Measurements from ENCODE around the gene PACS2. TPM values are rescaled to one million over a fixed set of nuclear protein-coding genes. Genes with fewer than 3 reads are reported as not detected.

PACS2 gene
- total and polyA plus RNA-seq, 2 donors (not counting 3 experiments of a cell fraction or from before 2014, with no cell fraction given) = 52.7 to 86.3 TPM

GRCh38 chr14:105398044-105398725 lies 83.6 kb downstream of the PACS2 start, which contains the start of gene TEX22:
Gene TEX22, plus strand, starts transcription at chr14:105398538. Its CDS starts 803 bp downstream, at chr14:105399341.
- Histone ChIP-seq H3K9ac (replicated peaks; ENCODE audit: extremely low read depth, insufficient read depth, low read length) (peak within 1 kb of the TSS; percentile 67), H4K20me1 (replicated peaks; ENCODE audit: control insufficient read depth, extremely low read depth, insufficient read depth, low read length) (no peaks in the 10 kb centered on the region), H3K9me1 (replicated peaks; ENCODE audit: control insufficient read depth, extremely low read depth, insufficient read depth, low read length) (no peaks in the 10 kb centered on the region), H3K27me3 (ENCODE audit: control insufficient read depth in 2 of 2, insufficient read depth in 2 of 2, low read length in 2 of 2) (no peaks in the 10 kb centered on the region), H3K9me3 (replicated peaks; ENCODE audit: control insufficient read depth, insufficient read depth, low read length) (no peaks in the 10 kb centered on the region), H2AFZ (ENCODE audit: low read depth, low read length) (peak within 1 kb of the TSS; percentile 91), H3K79me2 (ENCODE audit: control insufficient read depth, insufficient read depth, low read length) (peaks cover 4% of the 10 kb centered on the region), H3K4me1 (ENCODE audit: control insufficient read depth, extremely low read depth, insufficient read depth, low read length) (peaks cover 21% of the 10 kb centered on the region), H3K4me3 (replicated peaks in 1 of 3; ENCODE audit: insufficient read depth in 1 of 3, low read depth in 1 of 3, low read length in 3 of 3) (peak within 1 kb of the TSS; percentile 51 to 67 (median 62)), H3K36me3 (ENCODE audit: control insufficient read depth in 2 of 2, extremely low read depth in 1 of 2, insufficient read depth in 2 of 2, low read length in 2 of 2) (no peaks in the 10 kb centered on the region), H3K27ac (ENCODE audit: insufficient read depth, low read depth, low read length) (peak within 1 kb of the TSS; percentile 60), H3K4me2 (ENCODE audit: insufficient read depth, low read length) (peak within 1 kb of the TSS; percentile 59)
- TSS peak; percentile 48 for BruUV-seq (replicated peaks)
- dilution Hi-C loops (cut with MboI; ENCODE audit: extremely low pct_ligation_motif_present, low sequenced_read_pairs) = no loop called here
- DNase-seq (ENCODE audit: low read depth, low spot score) (peak; percentile 79), FAIRE-seq (peak; percentile 81)
- POLR2A ChIA-PET = no interaction called here
- peak in 1 of 2 donors; percentile 37 for TF ChIP-seq CTCF (IDR thresholded peaks at IDR 0.05; ENCODE audit: extremely low read depth in 1 of 2, insufficient read depth in 1 of 2, low read depth in 1 of 2, low read length in 2 of 2)
- TF ChIP-seq GATA2 (IDR thresholded peaks at IDR 0.05; ENCODE audit: insufficient read depth, insufficient read length, low read depth, low read length) = no peak
- no peak for TF ChIP-seq EZH2 (IDR thresholded peaks at IDR 0.05; ENCODE audit: borderline replicate concordance, low read depth, low read length, severe bottlenecking)
- no peak for TF ChIP-seq MAX (IDR thresholded peaks at IDR 0.05; ENCODE audit: insufficient read depth, insufficient read length)
- no peak for TF ChIP-seq MYC (IDR thresholded peaks at IDR 0.05; ENCODE audit: low read depth, low read length)
- peak; percentile 89 for TF ChIP-seq POLR2A (IDR thresholded peaks at IDR 0.05; ENCODE audit: low read depth, low read length)
- TF ChIP-seq FOS (IDR thresholded peaks at IDR 0.05; ENCODE audit: borderline replicate concordance, insufficient read depth, low read length) = no peak
- TF ChIP-seq JUN (IDR thresholded peaks at IDR 0.05; ENCODE audit: borderline replicate concordance, insufficient read depth, insufficient read length, low read depth) = no peak
- peak; percentile 91 for TF ChIP-seq POLR2AphosphoS5 (IDR thresholded peaks at IDR 0.05; ENCODE audit: insufficient read depth, low read depth, low read length)
- intact Hi-C loops (cut with micrococcal nuclease) = loop anchor here (1.0 to 5.0 kb wide), 4 partner anchors 17 to 92 kb away; partner anchors contain the start of gene CRIP2
- CTCF ChIA-PET = interaction anchor here (0.9 kb wide), 1 partner anchor 83 kb away, joined by 5 read pairs; no protein-coding TSS in a partner anchor
